HG02763 (cell line): ENCODE results near the gene ESF1.

Source experiments
- ATAC-seq: cut with Tn5 transposase; IDR thresholded peaks from one replicate; pipeline ENCODE4 v1.9.1; 2021; ENCODE audit warnings: mild to moderate bottlenecking, moderate library complexity; ENCODE audit not compliant: unreplicated experiment

The ESF1 gene

GRCh38 chr20:13784893-13785715 lies at the start of gene ESF1, which contains the start of gene NDUFAF5:
Gene ESF1 (minus strand): TSS chr20:13784919. CDS start chr20:13783140, 1,779 bp downstream.
Gene NDUFAF5 (plus strand): TSS chr20:13785028. CDS start chr20:13785069, 41 bp downstream.
- ATAC-seq: peak; percentile 96

GRCh38 chr20:13831476-13831875 lies 46.8 kb upstream of the ESF1 start:
- ATAC-seq: no peak

- no peak for ATAC-seq
Observed at GRCh38 chr20:13825465-13825864, 40.7 kb upstream of the ESF1 start.

GRCh38 chr20:13824459-13824858 lies 39.7 kb upstream of the ESF1 start:
- ATAC-seq: no peak

- ATAC-seq: no peak
Observed at GRCh38 chr20:13822459-13822858, 37.7 kb upstream of the ESF1 start.

GRCh38 chr20:13821876-13822275 lies 37.2 kb upstream of the ESF1 start:
- no peak for ATAC-seq

- ATAC-seq: peak; percentile 64
Observed at GRCh38 chr20:13819885-13820645, 35.3 kb upstream of the ESF1 start.

- no peak for ATAC-seq
Observed at GRCh38 chr20:13817342-13817741, 32.6 kb upstream of the ESF1 start.

GRCh38 chr20:13816757-13817156 lies 32.0 kb upstream of the ESF1 start:
- ATAC-seq: no peak

GRCh38 chr20:13814672-13815071 lies 30.0 kb upstream of the ESF1 start:
- ATAC-seq: no peak

- no peak for ATAC-seq
Observed at GRCh38 chr20:13813910-13814309, 29.2 kb upstream of the ESF1 start.

- no peak for ATAC-seq
Observed at GRCh38 chr20:13810446-13810845, 25.7 kb upstream of the ESF1 start.

- ATAC-seq: no peak
Observed at GRCh38 chr20:13809855-13810254, 25.1 kb upstream of the ESF1 start.

- no peak for ATAC-seq
Observed at GRCh38 chr20:13809373-13809772, 24.7 kb upstream of the ESF1 start.

- ATAC-seq: no peak
Observed at GRCh38 chr20:13800728-13801134, 16.0 kb upstream of the ESF1 start.

- ATAC-seq: no peak
Observed at GRCh38 chr20:13799974-13800373, 15.3 kb upstream of the ESF1 start.

GRCh38 chr20:13799040-13799439 lies 14.3 kb upstream of the ESF1 start:
- ATAC-seq: no peak

- no peak for ATAC-seq
Observed at GRCh38 chr20:13794667-13795066, 9.9 kb upstream of the ESF1 start.

GRCh38 chr20:13793001-13793400 lies 8.3 kb upstream of the ESF1 start:
- ATAC-seq: no peak

GRCh38 chr20:13791540-13792459 lies 7.1 kb upstream of the ESF1 start:
- no peak for ATAC-seq

GRCh38 chr20:13790708-13791107 lies 6.0 kb upstream of the ESF1 start:
- ATAC-seq: no peak
